ENCODE results near the gene SHMT2.

Gene SHMT2

GRCh38 chr12:57208631-57209282 lies 20.8 kb upstream of the SHMT2 start:
- TF ChIP-seq SIN3A (IDR thresholded peaks at IDR 0.05; ENCODE audit: borderline replicate concordance, insufficient read depth, low read length) (no peak), FOXP2 (optimal IDR thresholded peaks at IDR 0.05; ENCODE audit: borderline replicate concordance, extremely low read depth, extremely low read length, insufficient read depth) (no peak), POLR2AphosphoS5 (IDR thresholded peaks at IDR 0.05; ENCODE audit: low read depth, low read length) (no peak), TAF1 (IDR thresholded peaks at IDR 0.05; ENCODE audit: borderline replicate concordance, insufficient read depth, low read length) (no peak), REST (IDR thresholded peaks at IDR 0.05; ENCODE audit: insufficient read depth in 1 of 2, low read depth in 2 of 2, low read length in 2 of 2) (no peak)

DNA sequence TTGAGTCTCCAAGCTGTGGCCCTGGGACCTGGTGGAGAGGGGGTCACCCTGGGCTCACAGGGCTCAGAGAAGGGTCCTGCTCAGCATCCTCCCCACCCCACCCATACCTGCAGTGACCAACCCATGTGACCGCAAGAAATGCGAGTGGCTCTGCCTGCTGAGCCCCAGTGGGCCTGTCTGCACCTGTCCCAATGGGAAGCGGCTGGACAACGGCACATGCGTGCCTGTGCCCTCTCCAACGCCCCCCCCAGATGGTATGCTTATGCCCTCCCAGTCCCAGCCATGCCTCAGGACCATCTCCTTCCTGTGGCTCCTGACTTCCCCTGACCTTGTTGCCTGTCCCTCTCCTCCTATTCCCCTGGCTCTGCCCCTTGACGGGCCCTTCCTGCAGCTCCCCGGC lies 19.6 kb upstream of the SHMT2 start:
- no peak for TF ChIP-seq TAF1 (IDR thresholded peaks at IDR 0.05; ENCODE audit: borderline replicate concordance, insufficient read depth, low read length)
- no peak for TF ChIP-seq FOXP2 (optimal IDR thresholded peaks at IDR 0.05; ENCODE audit: borderline replicate concordance, extremely low read depth, extremely low read length, insufficient read depth)
- TF ChIP-seq REST (IDR thresholded peaks at IDR 0.05; ENCODE audit: insufficient read depth in 1 of 2, low read depth in 2 of 2, low read length in 2 of 2) = no peak
- no peak for TF ChIP-seq POLR2AphosphoS5 (IDR thresholded peaks at IDR 0.05; ENCODE audit: low read depth, low read length)
- no peak for TF ChIP-seq SIN3A (IDR thresholded peaks at IDR 0.05; ENCODE audit: borderline replicate concordance, insufficient read depth, low read length)

DNA sequence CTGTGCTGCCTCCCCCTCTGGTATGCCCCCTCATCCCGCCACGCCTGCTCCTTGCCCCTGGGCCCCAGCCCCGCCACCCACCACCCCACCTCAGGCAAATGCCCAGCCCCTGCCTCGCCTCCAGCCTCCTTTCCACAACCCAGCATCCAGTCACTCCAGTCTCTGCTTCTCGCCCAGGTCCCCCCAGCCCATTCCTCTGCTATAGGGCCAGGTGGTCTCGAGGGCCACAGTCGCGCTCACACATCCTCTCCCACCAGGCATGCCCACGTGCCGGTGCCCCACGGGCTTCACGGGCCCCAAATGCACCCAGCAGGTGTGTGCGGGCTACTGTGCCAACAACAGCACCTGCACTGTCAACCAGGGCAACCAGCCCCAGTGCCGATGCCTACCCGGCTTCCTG lies 19.1 kb upstream of the SHMT2 start:
- TF ChIP-seq REST (IDR thresholded peaks at IDR 0.05; ENCODE audit: insufficient read depth in 1 of 2, low read depth in 2 of 2, low read length in 2 of 2) (no peak), POLR2AphosphoS5 (IDR thresholded peaks at IDR 0.05; ENCODE audit: low read depth, low read length) (no peak), TAF1 (IDR thresholded peaks at IDR 0.05; ENCODE audit: borderline replicate concordance, insufficient read depth, low read length) (no peak), SIN3A (IDR thresholded peaks at IDR 0.05; ENCODE audit: borderline replicate concordance, insufficient read depth, low read length) (no peak)

- TF ChIP-seq POLR2AphosphoS5 (IDR thresholded peaks at IDR 0.05; ENCODE audit: low read depth, low read length) (no peak), SIN3A (IDR thresholded peaks at IDR 0.05; ENCODE audit: borderline replicate concordance, insufficient read depth, low read length) (no peak), TAF1 (IDR thresholded peaks at IDR 0.05; ENCODE audit: borderline replicate concordance, insufficient read depth, low read length) (no peak), REST (IDR thresholded peaks at IDR 0.05; ENCODE audit: insufficient read depth in 1 of 2, low read depth in 2 of 2, low read length in 2 of 2) (no peak), FOXP2 (optimal IDR thresholded peaks at IDR 0.05; ENCODE audit: borderline replicate concordance, extremely low read depth, extremely low read length, insufficient read depth) (no peak)
Measured at GRCh38 chr12:57210926-57211692, 18.4 kb upstream of the SHMT2 start.

All from PFSK-1 (cell line).